Measurements from ENCODE around the gene PPP1R7. TPM values are rescaled to one million over a fixed set of nuclear protein-coding genes. Genes with fewer than 3 reads are reported as not detected.

The PPP1R7 gene
- total RNA-seq, 1 donor from 2014 or later = 52.9 TPM

DNA sequence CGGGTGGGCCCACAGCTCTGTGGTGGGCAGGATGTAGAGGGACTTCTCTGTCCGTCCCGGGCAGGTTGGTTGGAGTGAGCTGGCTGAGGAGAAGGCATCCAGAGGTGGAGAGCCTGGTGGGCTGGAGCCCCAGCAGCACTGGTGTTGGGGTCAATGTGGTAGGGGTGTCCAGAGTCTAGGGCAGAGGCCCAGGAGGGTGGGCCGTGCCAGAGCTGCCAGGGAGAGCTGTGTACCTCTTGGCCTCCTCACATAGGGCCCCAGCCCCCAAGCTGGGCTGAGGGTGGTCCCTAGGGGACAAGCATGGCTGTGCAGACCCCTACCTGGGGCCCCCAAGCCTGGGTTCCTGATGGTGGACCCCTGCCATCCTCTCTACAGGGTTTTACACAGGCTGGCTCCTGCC is 54.2 kb downstream of the PPP1R7 start:
- H3K4me1 Mint-ChIP-seq = no peaks in the 10 kb centered on the region
- Histone ChIP-seq H3K9ac (no peak overlapping the region), H3K36me3 (no peaks in the 10 kb centered on the region), H4K20me1 (ENCODE audit: low read depth) (no peaks in the 10 kb centered on the region), H3K27me3 (no peaks in the 10 kb centered on the region), H3K4me2 (no peak overlapping the region), H2AFZ (replicated peaks) (no peak overlapping the region), H3K79me2 (ENCODE audit: low read depth) (no peaks in the 10 kb centered on the region), H3K4me1 (no peaks in the 10 kb centered on the region), H3K9me3 (ENCODE audit: low read depth) (no peaks in the 10 kb centered on the region), H3K4me3 (no peak overlapping the region), H3F3A (ENCODE audit: low read depth) (no peaks in the 10 kb centered on the region), H3K27ac (no peak overlapping the region)
- no peaks in the 10 kb centered on the region for H3K36me3 Mint-ChIP-seq
- no peak for DNase-seq (ENCODE audit: low spot score)
- H3K27me3 Mint-ChIP-seq (ENCODE audit: insufficient read depth, low read depth) = peaks cover 4% of the 10 kb centered on the region
- H3K9me3 Mint-ChIP-seq = no peaks in the 10 kb centered on the region
- no peak overlapping the region for H3K4me3 Mint-ChIP-seq
- no peak overlapping the region for H3K27ac Mint-ChIP-seq
- TF ChIP-seq CTCF (IDR thresholded peaks at IDR 0.05) (no peak), EZH2phosphoT487 (IDR thresholded peaks at IDR 0.05) (no peak), EZH2 (IDR thresholded peaks at IDR 0.05) (no peak)

DNA sequence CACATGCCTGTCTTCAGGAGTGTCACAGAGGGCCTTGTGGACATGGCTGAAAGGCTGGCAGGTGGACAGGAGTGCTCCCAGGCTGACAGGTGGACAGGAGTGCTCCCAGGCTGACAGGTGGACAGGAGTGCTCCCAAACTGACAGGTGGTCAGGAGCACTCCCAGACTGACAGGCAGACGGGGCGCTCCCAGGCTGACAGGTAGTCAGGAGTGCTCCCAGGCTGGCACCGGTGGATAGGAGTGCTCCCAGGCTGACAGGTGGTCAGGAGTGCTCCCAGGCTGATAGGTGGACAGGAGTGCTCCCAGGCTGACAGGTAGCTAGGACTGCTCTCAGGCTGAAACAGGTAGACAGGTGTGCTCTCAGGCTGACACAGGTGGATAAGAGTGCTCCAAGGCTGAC is 54.8 kb downstream of the PPP1R7 start:
- no peaks in the 10 kb centered on the region for H3K4me1 ChIP-seq
- H3K9me3 ChIP-seq (ENCODE audit: low read depth) = no peaks in the 10 kb centered on the region
- H3K27me3 ChIP-seq = no peaks in the 10 kb centered on the region
- no peaks in the 10 kb centered on the region for H4K20me1 ChIP-seq (ENCODE audit: low read depth)
- no peak for TF ChIP-seq CTCF (IDR thresholded peaks at IDR 0.05)
- no peak for TF ChIP-seq EZH2 (IDR thresholded peaks at IDR 0.05)
- no peak for TF ChIP-seq EZH2phosphoT487 (IDR thresholded peaks at IDR 0.05)
- H3K9ac ChIP-seq = no peak overlapping the region
- Mint-ChIP-seq H3K4me1 (no peaks in the 10 kb centered on the region), H3K9me3 (no peaks in the 10 kb centered on the region), H3K36me3 (no peaks in the 10 kb centered on the region), H3K27me3 (ENCODE audit: insufficient read depth, low read depth) (peaks cover 4% of the 10 kb centered on the region), H3K27ac (no peak overlapping the region), H3K4me3 (no peak overlapping the region)
- DNase-seq (ENCODE audit: low spot score) = no peak
- H3K27ac ChIP-seq = no peak overlapping the region
- no peak overlapping the region for H2AFZ ChIP-seq (replicated peaks)
- no peaks in the 10 kb centered on the region for H3K79me2 ChIP-seq (ENCODE audit: low read depth)
- H3K36me3 ChIP-seq = no peaks in the 10 kb centered on the region
- no peak overlapping the region for H3K4me3 ChIP-seq
- H3F3A ChIP-seq (ENCODE audit: low read depth) = no peaks in the 10 kb centered on the region
- no peak overlapping the region for H3K4me2 ChIP-seq

DNA sequence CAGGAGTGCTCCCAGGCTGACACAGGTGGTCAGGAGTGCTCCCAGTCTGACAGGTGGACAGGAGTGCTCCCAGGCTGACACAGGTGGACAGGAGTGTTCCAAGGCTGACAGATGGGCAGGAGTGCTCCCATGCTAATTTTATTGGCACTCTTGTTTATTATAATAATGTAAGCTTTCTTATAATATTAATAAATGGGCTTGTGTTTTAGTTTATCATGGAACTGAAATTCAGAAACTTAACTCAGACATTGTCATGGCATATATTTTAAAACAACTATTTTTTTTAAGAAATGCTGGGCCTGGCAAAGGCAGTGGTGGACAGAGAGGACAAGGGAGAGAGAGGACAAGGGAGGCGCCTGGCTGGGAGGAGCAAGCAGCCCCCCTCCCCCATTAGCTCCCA is 56.9 kb downstream of the PPP1R7 start:
- no peak for DNase-seq (ENCODE audit: low spot score)

More for the DNA sequence above, 56.9 kb downstream of the PPP1R7 start:
- no peaks in the 10 kb centered on the region for H3K9me3 ChIP-seq (ENCODE audit: low read depth)
- no peaks in the 10 kb centered on the region for H3K36me3 ChIP-seq
- TF ChIP-seq EZH2 (IDR thresholded peaks at IDR 0.05) (no peak), CTCF (IDR thresholded peaks at IDR 0.05) (no peak), EZH2phosphoT487 (IDR thresholded peaks at IDR 0.05) (no peak)
- H3K27me3 ChIP-seq = no peaks in the 10 kb centered on the region
- peaks cover 6% of the 10 kb centered on the region for H3F3A ChIP-seq (ENCODE audit: low read depth)
- Mint-ChIP-seq H3K9me3 (no peaks in the 10 kb centered on the region), H3K36me3 (no peaks in the 10 kb centered on the region), H3K27ac (no peak overlapping the region), H3K4me1 (peaks cover 2% of the 10 kb centered on the region), H3K4me3 (no peak overlapping the region), H3K27me3 (ENCODE audit: insufficient read depth, low read depth) (peaks cover 6% of the 10 kb centered on the region)
- H3K79me2 ChIP-seq (ENCODE audit: low read depth) = no peaks in the 10 kb centered on the region
- no peak overlapping the region for H2AFZ ChIP-seq (replicated peaks)
- H3K4me1 ChIP-seq = peaks cover 12% of the 10 kb centered on the region
- no peak overlapping the region for H3K4me3 ChIP-seq
- H4K20me1 ChIP-seq (ENCODE audit: low read depth) = no peaks in the 10 kb centered on the region
- no peak overlapping the region for H3K4me2 ChIP-seq
- no peak overlapping the region for H3K27ac ChIP-seq
- H3K9ac ChIP-seq = no peak overlapping the region

All from neural progenitor cell (in vitro differentiated cells).